HG02588 (cell line): Measurements from ENCODE around the gene YIF1A.
A peak's percentile ranks its signal among the peaks of the same experiment; 100 is the strongest.
"Not testable (repeated sequence)": the region's sequence is repeated elsewhere in the genome, so short reads cannot be mapped to it uniquely, and the experiment has no call there.

ENCODE experiments used
- ATAC-seq: cut with Tn5 transposase; IDR thresholded peaks from one replicate; pipeline ENCODE4 v1.9.1; 2021; ENCODE audit warnings: mild to moderate bottlenecking, moderate library complexity; ENCODE audit not compliant: unreplicated experiment

Gene YIF1A

DNA sequence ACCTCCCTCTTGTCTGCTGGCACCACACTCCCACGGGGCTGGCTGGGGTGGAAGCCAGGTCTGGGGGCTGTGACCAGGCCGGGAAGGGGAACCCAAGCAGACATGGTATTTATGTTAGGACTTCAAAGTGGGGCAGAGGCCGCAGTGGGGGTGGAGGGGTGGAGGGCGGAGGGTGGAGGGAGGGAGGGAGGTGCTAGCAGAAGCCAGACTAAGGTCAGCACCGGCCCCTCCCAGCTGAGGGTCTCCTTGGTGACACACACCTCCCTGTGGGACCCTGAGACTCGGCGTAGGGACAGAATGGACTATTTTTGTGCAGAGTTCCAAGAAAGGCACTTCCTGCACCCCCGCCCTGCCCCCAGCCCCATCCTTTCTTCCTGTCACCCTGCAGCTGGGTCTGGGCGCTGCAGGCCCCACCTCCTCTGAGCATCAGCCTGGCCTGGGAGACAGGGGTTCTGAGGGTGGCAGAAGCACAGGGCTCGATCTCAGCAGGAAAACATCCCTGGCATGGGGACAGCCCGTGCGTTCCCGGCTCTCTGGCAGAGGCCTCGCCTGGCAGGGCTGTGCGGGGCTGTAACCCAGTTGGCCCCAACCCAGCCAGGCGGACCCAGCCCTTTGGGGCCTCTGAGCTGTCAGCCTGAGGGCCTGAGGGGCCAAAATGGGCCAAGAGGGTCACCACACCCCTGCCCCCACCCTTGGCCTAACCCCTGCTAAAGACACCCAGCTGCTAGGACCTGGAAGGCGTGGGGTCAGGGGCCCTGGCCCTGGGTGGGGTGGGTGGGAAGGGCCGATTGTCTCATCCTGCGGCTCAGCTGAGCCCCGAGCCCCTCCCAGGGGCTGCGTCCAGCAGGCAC, 37.5 kb upstream of the YIF1A start:
- ATAC-seq, result no peak

GRCh38 chr11:66325263-66325671, 36.3 kb upstream of the YIF1A start:
- ATAC-seq, result no peak

DNA sequence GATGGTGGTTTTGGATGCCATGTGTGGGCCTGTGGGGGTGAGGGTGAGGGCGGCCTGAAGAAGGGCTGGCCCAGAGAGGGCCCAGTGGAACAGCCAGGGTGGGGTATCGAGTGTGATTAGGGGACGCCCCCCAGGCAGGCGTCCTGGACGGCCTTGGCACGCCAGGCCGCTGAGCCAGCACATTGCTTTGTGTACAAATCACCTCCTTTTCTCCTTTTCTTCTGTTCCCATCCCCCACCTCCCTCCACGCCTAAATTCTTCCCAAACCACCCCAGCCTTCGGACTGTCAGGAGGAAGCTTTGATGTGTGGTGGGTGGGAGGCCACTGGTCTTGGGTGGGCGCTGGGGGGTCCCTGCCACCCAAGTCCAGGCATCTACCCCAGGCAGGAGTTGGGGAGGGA, 35.7 kb upstream of the YIF1A start:
- no peak for ATAC-seq

DNA sequence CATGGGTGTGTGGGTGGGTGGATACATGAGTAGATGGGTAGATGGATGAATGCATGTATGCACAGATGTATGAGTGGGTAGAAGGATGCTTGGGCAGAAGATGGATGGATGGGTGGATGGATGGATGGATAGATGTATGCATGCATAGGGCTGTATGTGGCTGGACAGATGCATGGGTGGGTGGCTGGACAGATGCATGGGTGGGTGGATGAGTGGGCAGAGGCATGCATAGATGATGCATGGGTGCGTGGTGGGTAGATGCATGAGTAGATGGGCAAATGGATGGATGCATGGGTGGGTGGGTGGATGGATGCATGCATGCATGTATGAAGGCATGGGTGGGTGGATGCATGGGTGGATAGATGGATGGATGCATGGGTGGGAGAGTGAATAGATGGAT, 34.7 kb upstream of the YIF1A start:
- no peak for ATAC-seq

- no peak for ATAC-seq
Observed at GRCh38 chr11:66322732-66323427, 33.9 kb upstream of the YIF1A start.

- no peak for ATAC-seq
Observed at GRCh38 chr11:66321606-66322005, 32.7 kb upstream of the YIF1A start.

GRCh38 chr11:66320748-66321147, 31.8 kb upstream of the YIF1A start:
- ATAC-seq, result not testable (repeated sequence)

GRCh38 chr11:66320289-66320688, 31.3 kb upstream of the YIF1A start:
- not testable (repeated sequence) for ATAC-seq

GRCh38 chr11:66318600-66318970, 29.6 kb upstream of the YIF1A start:
- ATAC-seq, result no peak

DNA sequence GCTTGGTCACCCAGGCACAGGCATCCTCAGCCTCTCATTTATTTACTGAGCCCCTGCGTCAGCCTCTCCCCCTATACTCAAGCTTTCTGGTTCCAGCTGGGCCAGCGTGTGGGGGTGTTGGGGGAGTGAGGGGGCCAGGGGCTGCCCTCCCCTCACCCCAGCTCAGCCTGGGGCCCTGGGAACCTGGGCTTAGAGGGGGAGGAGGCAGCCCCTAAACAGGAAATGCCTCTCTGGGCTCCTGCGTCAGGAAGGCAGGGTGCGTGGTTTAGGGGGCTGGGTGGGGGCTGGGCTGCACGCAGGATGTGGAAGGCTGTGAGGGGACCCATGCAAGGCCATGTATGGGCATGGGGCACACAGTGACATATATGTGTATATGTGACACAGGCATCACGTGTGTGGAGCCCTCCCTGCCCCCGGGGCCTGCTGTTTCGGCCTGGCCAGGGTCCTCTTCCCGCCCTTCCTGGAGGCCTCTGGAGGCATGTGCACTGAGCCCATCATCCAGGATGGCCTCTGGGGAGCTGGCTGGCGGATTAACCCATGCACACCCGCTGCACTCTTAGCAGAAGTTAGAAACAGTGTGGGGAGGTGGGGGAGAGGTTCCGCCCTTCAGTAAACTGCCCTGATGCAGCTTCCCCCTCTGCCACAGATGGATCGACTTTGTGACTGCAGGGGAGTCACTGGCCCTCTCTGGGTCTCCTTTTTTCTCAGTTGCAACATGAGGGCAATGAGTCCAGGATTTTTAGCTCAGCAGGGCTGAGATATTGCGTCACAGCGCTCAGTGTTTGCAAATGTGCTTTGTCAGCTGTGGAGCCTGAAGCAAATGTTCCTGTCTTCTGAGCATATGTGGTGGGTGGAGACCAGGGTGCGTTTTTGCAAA, 29.0 kb upstream of the YIF1A start:
- no peak for ATAC-seq

GRCh38 chr11:66317322-66317722, 28.4 kb upstream of the YIF1A start:
- ATAC-seq, result no peak

DNA sequence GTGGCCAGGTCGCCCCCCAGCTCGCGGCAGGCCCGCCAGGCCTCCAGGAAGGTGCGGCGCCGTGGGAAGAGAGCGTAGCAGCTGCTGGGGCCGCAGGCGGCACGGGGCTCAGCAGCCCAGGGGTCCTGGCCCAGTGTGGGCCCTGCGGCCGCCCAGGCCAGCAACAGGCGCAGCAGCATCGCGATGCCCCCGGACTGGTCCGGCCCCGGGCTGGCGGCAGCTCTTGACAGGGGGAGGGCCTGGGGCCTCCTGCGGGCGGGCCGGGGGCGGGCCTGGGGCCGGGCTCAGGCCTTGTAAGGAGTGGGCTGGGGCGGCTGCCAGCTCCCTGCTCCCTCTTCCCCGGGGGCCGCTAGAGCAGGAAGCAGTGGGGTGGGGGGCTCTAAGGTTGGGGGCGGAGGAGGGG, 27.9 kb upstream of the YIF1A start, which contains the start of gene CD248:
Gene CD248 (minus strand): TSS at position 196 of the 403 bp plus-strand sequence. CDS start 17 bp downstream, at position 179.
- ATAC-seq, result no peak

- ATAC-seq, result no peak
Observed at GRCh38 chr11:66315921-66316811, 27.2 kb upstream of the YIF1A start.

GRCh38 chr11:66315498-66315885, 26.5 kb upstream of the YIF1A start:
- no peak for ATAC-seq

- no peak for ATAC-seq
Observed at GRCh38 chr11:66314561-66315497, 25.9 kb upstream of the YIF1A start.

DNA sequence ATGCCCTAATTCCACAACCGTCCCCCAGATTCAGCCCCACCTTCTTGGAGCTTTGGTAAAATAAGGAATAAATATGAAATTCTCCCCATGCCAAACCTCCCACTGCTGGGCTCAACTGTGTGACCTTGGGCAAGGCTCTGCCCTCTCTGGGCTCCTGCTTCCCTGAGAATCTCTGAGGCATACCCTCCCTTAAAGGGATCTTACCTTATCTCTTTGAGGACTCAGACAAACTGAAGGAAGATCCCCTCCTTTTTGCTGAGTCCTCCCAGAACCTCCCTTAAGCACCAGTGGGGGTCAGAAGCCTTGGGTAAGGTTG, 25.2 kb upstream of the YIF1A start:
- ATAC-seq, result no peak

GRCh38 chr11:66313321-66314185, 24.6 kb upstream of the YIF1A start:
- ATAC-seq, result no peak

- peak; percentile 58 for ATAC-seq
Observed at GRCh38 chr11:66312549-66313320, 23.8 kb upstream of the YIF1A start.
